Ishikawa (cell line): ENCODE data around the gene STAB1.
A peak's percentile ranks its signal among the peaks of the same experiment; 100 is the strongest.

Experiments used
- CEBPB ChIP-seq: IDR thresholded peaks from 2 replicates; pipeline ENCODE4 v1.6.1; 2012
- CREB1 ChIP-seq: IDR thresholded peaks from 2 replicates; pipeline ENCODE4 v1.6.1; 2012; ENCODE audit warnings: low read depth
- EGR1 ChIP-seq: IDR thresholded peaks from 2 replicates; pipeline ENCODE4 v1.6.1; 2012
- EP300 ChIP-seq: IDR thresholded peaks from 2 replicates; pipeline ENCODE4 v1.6.1; 2012; ENCODE audit warnings: borderline replicate concordance
- FOXM1 ChIP-seq: IDR thresholded peaks from 2 replicates; pipeline ENCODE4 v1.6.1; 2012; ENCODE audit warnings: low read depth, borderline replicate concordance
- NFIC ChIP-seq: IDR thresholded peaks from 2 replicates; pipeline ENCODE4 v1.6.1; 2012
- RAD21 ChIP-seq: IDR thresholded peaks from 2 replicates; pipeline ENCODE4 v1.6.1; 2012; ENCODE audit warnings: low read depth
- TAF1 ChIP-seq: IDR thresholded peaks from 2 replicates; pipeline ENCODE4 v1.6.1; 2012; ENCODE audit warnings: low read depth, mild to moderate bottlenecking
- TCF12 ChIP-seq: IDR thresholded peaks from 2 replicates; pipeline ENCODE4 v1.6.1; 2012; ENCODE audit warnings: low read depth
- TEAD4 ChIP-seq: IDR thresholded peaks from 2 replicates; pipeline ENCODE4 v1.6.1; 2012
- YY1 ChIP-seq: IDR thresholded peaks from 2 replicates; pipeline ENCODE4 v1.6.1; 2012; ENCODE audit warnings: low read depth
- ZBTB7A ChIP-seq: IDR thresholded peaks from 2 replicates; pipeline ENCODE4 v1.6.1; 2012; ENCODE audit warnings: low read depth
- TF ChIP-seq, protein P1 (sequence below): IDR thresholded peaks from 2 replicates; pipeline ENCODE4 v1.6.1; 2012; ENCODE audit warnings: low read depth, mild to moderate bottlenecking
- TF ChIP-seq, protein P2 (sequence below): IDR thresholded peaks from 2 replicates; pipeline ENCODE4 v1.6.1; 2012
- TF ChIP-seq, protein P3 (sequence below): IDR thresholded peaks from 2 replicates; pipeline ENCODE4 v1.6.1; 2012

The STAB1 gene

GRCh38 chr3:52453496-52454249 lies 41.5 kb upstream of the STAB1 start, which contains the start of gene TNNC1:
Gene TNNC1 (minus strand): TSS chr3:52454041. CDS start chr3:52454015, 26 bp downstream.
- TF ChIP-seq ZBTB7A (peak; percentile 57; the same call in 1 of the 2 replicates), TEAD4 (peak; percentile 72), RAD21 (no peak), CEBPB (no peak), NFIC (no peak)

- TF ChIP-seq NFIC (peak; percentile 66), CREB1 (no peak), EP300 (no peak)
Observed at GRCh38 chr3:52454250-52454937, 40.7 kb upstream of the STAB1 start.

- TF ChIP-seq TCF12 = no peak
- no peak for TF ChIP-seq NFIC
- TF ChIP-seq FOXM1 = no peak
- TF ChIP-seq ZBTB7A = no peak
- no peak for TF ChIP-seq CEBPB
- no peak for TF ChIP-seq TEAD4
- no peak for TF ChIP-seq EGR1
- TF ChIP-seq TAF1 = no peak
- TF ChIP-seq, protein P1, sequence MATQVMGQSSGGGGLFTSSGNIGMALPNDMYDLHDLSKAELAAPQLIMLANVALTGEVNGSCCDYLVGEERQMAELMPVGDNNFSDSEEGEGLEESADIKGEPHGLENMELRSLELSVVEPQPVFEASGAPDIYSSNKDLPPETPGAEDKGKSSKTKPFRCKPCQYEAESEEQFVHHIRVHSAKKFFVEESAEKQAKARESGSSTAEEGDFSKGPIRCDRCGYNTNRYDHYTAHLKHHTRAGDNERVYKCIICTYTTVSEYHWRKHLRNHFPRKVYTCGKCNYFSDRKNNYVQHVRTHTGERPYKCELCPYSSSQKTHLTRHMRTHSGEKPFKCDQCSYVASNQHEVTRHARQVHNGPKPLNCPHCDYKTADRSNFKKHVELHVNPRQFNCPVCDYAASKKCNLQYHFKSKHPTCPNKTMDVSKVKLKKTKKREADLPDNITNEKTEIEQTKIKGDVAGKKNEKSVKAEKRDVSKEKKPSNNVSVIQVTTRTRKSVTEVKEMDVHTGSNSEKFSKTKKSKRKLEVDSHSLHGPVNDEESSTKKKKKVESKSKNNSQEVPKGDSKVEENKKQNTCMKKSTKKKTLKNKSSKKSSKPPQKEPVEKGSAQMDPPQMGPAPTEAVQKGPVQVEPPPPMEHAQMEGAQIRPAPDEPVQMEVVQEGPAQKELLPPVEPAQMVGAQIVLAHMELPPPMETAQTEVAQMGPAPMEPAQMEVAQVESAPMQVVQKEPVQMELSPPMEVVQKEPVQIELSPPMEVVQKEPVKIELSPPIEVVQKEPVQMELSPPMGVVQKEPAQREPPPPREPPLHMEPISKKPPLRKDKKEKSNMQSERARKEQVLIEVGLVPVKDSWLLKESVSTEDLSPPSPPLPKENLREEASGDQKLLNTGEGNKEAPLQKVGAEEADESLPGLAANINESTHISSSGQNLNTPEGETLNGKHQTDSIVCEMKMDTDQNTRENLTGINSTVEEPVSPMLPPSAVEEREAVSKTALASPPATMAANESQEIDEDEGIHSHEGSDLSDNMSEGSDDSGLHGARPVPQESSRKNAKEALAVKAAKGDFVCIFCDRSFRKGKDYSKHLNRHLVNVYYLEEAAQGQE = no peak
- no peak for TF ChIP-seq RAD21
- no peak for TF ChIP-seq CREB1
- TF ChIP-seq, protein P2, sequence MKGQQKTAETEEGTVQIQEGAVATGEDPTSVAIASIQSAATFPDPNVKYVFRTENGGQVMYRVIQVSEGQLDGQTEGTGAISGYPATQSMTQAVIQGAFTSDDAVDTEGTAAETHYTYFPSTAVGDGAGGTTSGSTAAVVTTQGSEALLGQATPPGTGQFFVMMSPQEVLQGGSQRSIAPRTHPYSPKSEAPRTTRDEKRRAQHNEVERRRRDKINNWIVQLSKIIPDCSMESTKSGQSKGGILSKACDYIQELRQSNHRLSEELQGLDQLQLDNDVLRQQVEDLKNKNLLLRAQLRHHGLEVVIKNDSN = no peak
- no peak for TF ChIP-seq EP300
- TF ChIP-seq, protein P3, sequence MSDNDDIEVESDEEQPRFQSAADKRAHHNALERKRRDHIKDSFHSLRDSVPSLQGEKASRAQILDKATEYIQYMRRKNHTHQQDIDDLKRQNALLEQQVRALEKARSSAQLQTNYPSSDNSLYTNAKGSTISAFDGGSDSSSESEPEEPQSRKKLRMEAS = no peak
- no peak for TF ChIP-seq YY1
Observed at GRCh38 chr3:52454938-52455282, 40.2 kb upstream of the STAB1 start.

- TF ChIP-seq, protein P2 = peak; percentile 88
- TF ChIP-seq, protein P3 = no peak; the same call in 1 of the 2 replicates
- no peak for TF ChIP-seq EP300
- TF ChIP-seq, protein P1 = no peak
- no peak for TF ChIP-seq TCF12
- peak; percentile 86 for TF ChIP-seq TAF1
- TF ChIP-seq EGR1 = peak; percentile 71; the same call in 1 of the 2 replicates
- peak; percentile 84 for TF ChIP-seq ZBTB7A
- peak; percentile 98 for TF ChIP-seq CEBPB
- TF ChIP-seq RAD21 = no peak
- TF ChIP-seq FOXM1 = no peak
Observed at GRCh38 chr3:52455283-52456168, 39.6 kb upstream of the STAB1 start, which contains the start of gene NISCH. Gene NISCH (plus strand): TSS chr3:52455604. CDS start chr3:52455642, 38 bp downstream.

DNA sequence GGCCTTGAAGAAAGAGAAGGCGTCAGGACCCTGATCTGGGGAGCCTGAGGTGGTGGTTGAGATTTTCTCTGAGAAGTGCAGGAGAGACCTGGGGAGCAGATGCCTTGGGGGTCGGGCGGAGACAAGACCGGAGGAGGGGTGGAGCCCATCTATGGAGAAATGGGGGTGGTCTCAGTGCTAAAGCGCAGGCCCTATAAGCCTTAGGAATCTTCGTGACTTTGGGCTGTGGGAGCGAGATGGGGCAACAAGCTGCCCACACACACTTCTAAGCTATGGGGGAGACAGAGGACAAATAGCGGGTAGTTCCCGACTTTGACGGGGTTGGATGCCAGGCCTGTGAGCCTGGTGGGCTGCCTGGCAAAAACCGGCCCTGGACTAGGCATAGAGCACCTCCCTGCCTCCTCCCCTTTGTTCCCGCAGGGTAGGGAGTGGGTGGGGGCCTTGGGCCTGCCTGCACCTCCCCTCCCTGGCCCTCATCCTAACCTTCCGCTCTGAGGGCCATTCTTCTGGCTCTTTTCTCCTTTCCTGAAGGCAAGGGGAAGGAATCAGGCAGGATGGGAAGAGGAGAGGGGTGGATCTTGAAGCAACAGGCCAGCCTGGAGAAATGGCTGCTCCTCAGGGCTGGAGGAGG lies 38.9 kb upstream of the STAB1 start:
- peak; percentile 9; the same call in 1 of the 2 replicates for TF ChIP-seq ZBTB7A
- TF ChIP-seq EGR1 = no peak
- no peak for TF ChIP-seq RAD21
